AG09309 (cell line): Measurements from ENCODE around the gene PPM1B.
"Not testable (repeated sequence)": the region's sequence is repeated elsewhere in the genome, so short reads cannot be mapped to it uniquely, and the experiment has no call there.

Experiments used
- DNase-seq: peaks from one replicate; pipeline ENCODE4 v3.0.0-alpha.2; 2010; ENCODE audit warnings: low read depth
- H3K4me3 ChIP-seq: 2 replicates; pipeline ENCODE4 v1.5.1; 2011; ENCODE audit warnings: mild to moderate bottlenecking, low read depth, low read length, moderate library complexity; ENCODE audit not compliant: control insufficient read depth
- CTCF ChIP-seq: IDR thresholded peaks from 2 replicates; pipeline ENCODE4 v1.5.1; 2011; ENCODE audit warnings: mild to moderate bottlenecking, low read depth, low read length, inconsistent platforms; ENCODE audit not compliant: insufficient read depth, control insufficient read depth; ENCODE audit errors: missing control alignments

Gene PPM1B

GRCh38 chr2:44247924-44248323 lies 79.2 kb downstream of the PPM1B start:
- TF ChIP-seq CTCF, result no peak
- H3K4me3 ChIP-seq, result no peak overlapping the region
- DNase-seq, result no peak

- not testable (repeated sequence) for DNase-seq, H3K4me3 ChIP-seq
Measured at GRCh38 chr2:44249269-44249668, 80.6 kb downstream of the PPM1B start.

GRCh38 chr2:44250376-44250775 lies 81.7 kb downstream of the PPM1B start:
- no peak for TF ChIP-seq CTCF
- no peak for DNase-seq
- no peak overlapping the region for H3K4me3 ChIP-seq

- H3K4me3 ChIP-seq, result no peak overlapping the region
- no peak for TF ChIP-seq CTCF
- no peak for DNase-seq
Measured at GRCh38 chr2:44254023-44254422, 85.3 kb downstream of the PPM1B start.

- not testable (repeated sequence) for H3K4me3 ChIP-seq, DNase-seq
Measured at GRCh38 chr2:44255704-44256103, 87.0 kb downstream of the PPM1B start.

- not testable (repeated sequence) for H3K4me3 ChIP-seq, DNase-seq
Measured at GRCh38 chr2:44257802-44258201, 89.1 kb downstream of the PPM1B start.

GRCh38 chr2:44267269-44267795 lies 98.7 kb downstream of the PPM1B start:
- no peak for DNase-seq
- H3K4me3 ChIP-seq, result no peak overlapping the region
- no peak for TF ChIP-seq CTCF

DNA sequence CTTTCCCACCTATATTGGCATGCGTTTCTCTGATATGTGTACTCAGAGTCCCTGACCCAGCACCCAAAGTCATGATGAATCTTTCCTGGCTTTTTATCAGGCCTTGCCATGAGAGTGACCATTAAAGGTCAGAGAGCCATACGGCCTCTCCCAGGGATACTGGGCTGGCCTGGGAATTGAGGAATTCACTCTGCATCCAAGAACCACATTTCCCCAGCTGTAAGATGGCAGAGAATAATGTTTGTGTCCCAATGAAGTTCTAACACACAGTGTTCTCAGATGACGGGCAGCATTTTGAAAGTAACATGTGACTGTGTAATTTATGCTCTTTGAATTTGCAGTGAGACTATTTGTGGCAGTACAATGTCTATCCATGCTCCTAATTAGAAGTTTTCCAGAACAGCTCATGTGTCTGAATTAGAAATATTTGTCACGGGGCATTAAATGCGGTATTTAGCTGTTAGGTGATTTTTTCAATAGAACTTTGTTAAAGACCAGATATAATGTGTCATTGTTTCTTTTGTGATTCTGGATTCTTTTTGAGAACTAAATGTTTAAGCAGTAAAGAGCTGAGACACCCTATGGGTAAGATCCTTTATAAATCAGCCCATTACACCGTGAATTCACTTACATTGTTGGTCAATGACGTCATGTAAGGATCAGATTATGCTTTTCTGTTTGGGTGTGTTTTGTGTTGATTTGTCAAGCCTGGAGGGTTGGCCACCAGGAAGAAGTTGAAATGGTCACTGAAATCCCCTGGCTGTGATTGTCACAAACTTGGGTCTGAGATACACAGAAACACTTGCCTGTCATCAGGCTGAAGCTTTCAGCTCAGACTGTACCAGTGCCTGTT lies 99.3 kb downstream of the PPM1B start:
- no peak for DNase-seq
- no peak for TF ChIP-seq CTCF
- no peak overlapping the region for H3K4me3 ChIP-seq
